Smooth muscle cell (in vitro differentiated cells): ENCODE data around the gene VAPB. TPM values are rescaled to one million over a fixed set of nuclear protein-coding genes. Genes with fewer than 3 reads are reported as not detected.

ENCODE experiments used
- DNase-seq: peaks from one replicate; lab custom pipeline; 2025; ENCODE audit not compliant: unreplicated experiment; lab: John Stamatoyannopoulos, UW
- H2AFZ ChIP-seq: fragments of 200-600 bp; sonication (generic); 2 replicates; pipeline ENCODE4 v1.6.0; 2016; ENCODE audit warnings: antibody characterized with exemption, low read depth, mild to moderate bottlenecking
- H3F3A ChIP-seq: fragments of 200-600 bp; sonication (generic); 2 replicates; pipeline ENCODE4 v1.6.0; 2017; ENCODE audit warnings: antibody characterized with exemption, low read depth
- H3K27ac ChIP-seq: fragments of 200-600 bp; sonication (generic); 2 replicates; pipeline ENCODE4 v1.5.1; 2016; ENCODE audit warnings: low read depth, mild to moderate bottlenecking
- H3K27me3 ChIP-seq: fragments of 200-600 bp; sonication (generic); 2 replicates; pipeline ENCODE4 v1.6.1; 2016; ENCODE audit warnings: low read depth, mild to moderate bottlenecking
- H3K36me3 ChIP-seq: fragments of 200-600 bp; sonication (generic); 2 replicates; pipeline ENCODE4 v1.5.1; 2016; ENCODE audit warnings: low read depth
- H3K4me1 ChIP-seq: fragments of 200-600 bp; sonication (generic); 2 replicates; pipeline ENCODE4 v1.5.1; 2016; ENCODE audit warnings: low read depth
- H3K4me2 ChIP-seq: fragments of 200-600 bp; sonication (generic); 2 replicates; pipeline ENCODE4 v1.6.0; 2016; ENCODE audit warnings: mild to moderate bottlenecking
- H3K4me3 ChIP-seq: fragments of 200-600 bp; sonication (generic); 2 replicates; pipeline ENCODE4 v1.5.1; 2016; ENCODE audit warnings: mild to moderate bottlenecking
- H3K79me2 ChIP-seq: fragments of 200-600 bp; sonication (generic); 2 replicates; pipeline ENCODE4 v1.6.0; 2016; ENCODE audit warnings: low read depth, mild to moderate bottlenecking
- H3K9ac ChIP-seq: fragments of 200-600 bp; sonication (generic); 2 replicates; pipeline ENCODE4 v1.6.0; 2016; ENCODE audit warnings: low read depth
- H3K9me3 ChIP-seq: fragments of 200-600 bp; sonication (generic); replicated peaks from 2 replicates; pipeline ENCODE4 v1.5.1; 2016; ENCODE audit warnings: low read depth
- H4K20me1 ChIP-seq: fragments of 200-600 bp; sonication (generic); 2 replicates; pipeline ENCODE4 v1.6.0; 2016; ENCODE audit warnings: low read depth
- WGBS: methylation state at CpG from one replicate; pipeline ENCODE4 v1.1.7; 2016; ENCODE audit warnings: low lambda C conversion rate; 5-methylcytosine and 5-hydroxymethylcytosine counted together
- polyA plus RNA-seq: library from polyadenylated mRNA; unstranded; fragments of >200 nt; fragmentation: Nextera tagmentation; extraction: Ambion mirVana; gene quantifications from 2 replicates; pipeline ENCODE4 v1.2.1, GENCODE V29; 2016
- total RNA-seq: library from RNA; depleted of rRNA; stranded (reverse); fragments of >200 nt; gene quantifications from 2 replicates; pipeline ENCODE4 v1.2.3, GENCODE V29; 2014
- TF ChIP-seq, protein P1 (sequence below): fragments of 200-600 bp; sonication (generic); IDR thresholded peaks from 2 replicates; pipeline ENCODE4 v1.5.1; 2017; ENCODE audit warnings: borderline replicate concordance, mild to moderate bottlenecking, antibody characterized with exemption; ENCODE audit not compliant: insufficient read depth, poor library complexity, severe bottlenecking

VAPB gene
- total and polyA plus RNA-seq, 2 experiments from 2014 or later, result 14.9 to 28.2 TPM

DNA sequence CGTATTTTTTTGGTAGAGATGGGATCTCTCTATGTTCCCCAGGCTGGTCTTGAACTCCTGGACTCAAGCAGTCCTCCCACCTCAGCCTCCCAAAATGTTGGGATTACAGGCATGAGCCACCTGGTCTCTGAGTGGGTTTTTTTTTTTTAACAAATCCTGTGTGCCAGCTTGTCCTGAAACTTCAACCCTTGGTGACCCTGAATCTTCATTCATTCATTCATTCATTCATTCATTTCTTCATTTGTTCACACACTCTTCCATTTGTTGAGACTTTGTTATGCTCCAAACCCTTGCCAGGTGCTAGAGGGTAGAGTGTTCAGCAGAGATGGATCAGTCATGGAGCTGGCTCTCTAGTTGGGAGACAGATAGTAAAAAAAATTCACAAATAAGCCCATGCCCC, 12.0 kb upstream of the VAPB start:
- no peaks in the 10 kb centered on the region for H3K36me3 ChIP-seq
- H3K27ac ChIP-seq, result no peak overlapping the region
- no peak overlapping the region for H3K4me3 ChIP-seq
- H4K20me1 ChIP-seq, result no peaks in the 10 kb centered on the region
- peaks cover 14% of the 10 kb centered on the region for H3K4me1 ChIP-seq
- no peak for DNase-seq
- H3K27me3 ChIP-seq, result no peaks in the 10 kb centered on the region
- WGBS, result 85% methylated on average over 1 of the region's 1 CpG
- no peaks in the 10 kb centered on the region for H3F3A ChIP-seq
- no peaks in the 10 kb centered on the region for H3K79me2 ChIP-seq
- no peak overlapping the region for H3K9ac ChIP-seq
- no peaks in the 10 kb centered on the region for H3K9me3 ChIP-seq
- TF ChIP-seq, protein P1, sequence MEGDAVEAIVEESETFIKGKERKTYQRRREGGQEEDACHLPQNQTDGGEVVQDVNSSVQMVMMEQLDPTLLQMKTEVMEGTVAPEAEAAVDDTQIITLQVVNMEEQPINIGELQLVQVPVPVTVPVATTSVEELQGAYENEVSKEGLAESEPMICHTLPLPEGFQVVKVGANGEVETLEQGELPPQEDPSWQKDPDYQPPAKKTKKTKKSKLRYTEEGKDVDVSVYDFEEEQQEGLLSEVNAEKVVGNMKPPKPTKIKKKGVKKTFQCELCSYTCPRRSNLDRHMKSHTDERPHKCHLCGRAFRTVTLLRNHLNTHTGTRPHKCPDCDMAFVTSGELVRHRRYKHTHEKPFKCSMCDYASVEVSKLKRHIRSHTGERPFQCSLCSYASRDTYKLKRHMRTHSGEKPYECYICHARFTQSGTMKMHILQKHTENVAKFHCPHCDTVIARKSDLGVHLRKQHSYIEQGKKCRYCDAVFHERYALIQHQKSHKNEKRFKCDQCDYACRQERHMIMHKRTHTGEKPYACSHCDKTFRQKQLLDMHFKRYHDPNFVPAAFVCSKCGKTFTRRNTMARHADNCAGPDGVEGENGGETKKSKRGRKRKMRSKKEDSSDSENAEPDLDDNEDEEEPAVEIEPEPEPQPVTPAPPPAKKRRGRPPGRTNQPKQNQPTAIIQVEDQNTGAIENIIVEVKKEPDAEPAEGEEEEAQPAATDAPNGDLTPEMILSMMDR, result no peak
- H2AFZ ChIP-seq, result no peak overlapping the region
- no peak overlapping the region for H3K4me2 ChIP-seq

DNA sequence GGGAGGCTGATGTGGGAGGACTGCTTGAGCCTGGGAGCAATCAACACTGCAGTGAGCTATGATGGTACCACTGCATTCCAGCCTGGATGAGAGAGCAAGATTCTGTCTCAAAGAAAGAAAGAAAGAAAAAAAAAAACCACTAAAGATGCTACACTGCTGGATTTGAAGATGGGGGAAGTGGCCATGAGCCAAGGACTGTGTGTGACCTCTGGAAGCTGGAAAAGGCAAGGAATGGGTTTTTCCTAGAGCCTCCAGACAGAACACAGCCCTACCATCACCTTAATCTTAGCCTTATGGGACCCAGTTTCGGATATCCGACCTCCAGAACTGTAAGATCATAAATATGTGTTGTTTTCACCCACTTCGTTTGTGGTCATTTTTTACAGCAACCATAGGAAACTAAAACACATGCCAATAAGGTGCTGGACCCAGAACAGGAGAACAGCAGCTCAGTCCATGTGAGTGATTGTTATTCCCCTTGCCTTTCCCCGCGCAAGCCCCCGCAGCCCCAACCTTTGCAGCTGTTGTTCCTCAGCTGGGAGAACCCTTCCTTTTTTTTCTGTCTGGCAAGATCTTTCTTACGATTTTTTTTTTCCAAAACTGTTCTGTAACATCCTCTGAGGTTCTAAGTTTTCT, 11.1 kb upstream of the VAPB start:
- no peaks in the 10 kb centered on the region for H4K20me1 ChIP-seq
- H2AFZ ChIP-seq, result no peak overlapping the region
- no peak overlapping the region for H3K9ac ChIP-seq
- no peaks in the 10 kb centered on the region for H3K79me2 ChIP-seq
- no peaks in the 10 kb centered on the region for H3K27me3 ChIP-seq
- no peaks in the 10 kb centered on the region for H3K9me3 ChIP-seq
- no peak overlapping the region for H3K4me2 ChIP-seq
- no peak overlapping the region for H3K4me3 ChIP-seq
- no peak overlapping the region for H3K27ac ChIP-seq
- H3K4me1 ChIP-seq, result peaks cover 9% of the 10 kb centered on the region
- no peaks in the 10 kb centered on the region for H3K36me3 ChIP-seq
- DNase-seq, result no peak
- no peaks in the 10 kb centered on the region for H3F3A ChIP-seq
- TF ChIP-seq, protein P1, result no peak
- 92% methylated on average over 7 of the region's 7 CpGs for WGBS

DNA sequence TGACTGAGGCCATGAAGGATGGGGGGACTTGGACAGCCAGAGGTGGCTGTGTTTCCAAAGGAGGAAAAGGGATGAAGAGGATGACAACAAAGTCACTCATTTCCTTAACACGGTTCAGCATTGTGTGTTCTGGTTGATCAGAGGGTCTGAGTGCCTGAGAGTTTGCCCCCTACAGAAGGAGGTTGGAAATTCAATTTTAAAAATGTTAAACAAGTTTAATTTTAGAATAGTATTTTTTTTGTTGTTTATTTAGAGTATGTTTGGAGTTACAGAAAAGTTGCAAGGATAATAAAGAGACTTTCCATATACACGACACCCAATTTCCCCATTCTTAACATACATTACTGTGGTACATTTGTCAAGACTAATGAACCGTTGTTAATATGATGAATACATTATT, 10.3 kb upstream of the VAPB start:
- no peak overlapping the region for H3K4me2 ChIP-seq
- no peaks in the 10 kb centered on the region for H4K20me1 ChIP-seq
- DNase-seq, result no peak
- no peak overlapping the region for H3K9ac ChIP-seq
- TF ChIP-seq, protein P1, result no peak
- no peaks in the 10 kb centered on the region for H3F3A ChIP-seq
- H3K4me3 ChIP-seq, result no peak overlapping the region
- H3K27ac ChIP-seq, result no peak overlapping the region
- no peaks in the 10 kb centered on the region for H3K27me3 ChIP-seq
- no peaks in the 10 kb centered on the region for H3K36me3 ChIP-seq
- peaks cover 4% of the 10 kb centered on the region for H3K4me1 ChIP-seq
- H3K79me2 ChIP-seq, result no peaks in the 10 kb centered on the region
- H2AFZ ChIP-seq, result no peak overlapping the region
- H3K9me3 ChIP-seq, result no peaks in the 10 kb centered on the region
- 82% methylated on average over 3 of the region's 3 CpGs for WGBS

DNA sequence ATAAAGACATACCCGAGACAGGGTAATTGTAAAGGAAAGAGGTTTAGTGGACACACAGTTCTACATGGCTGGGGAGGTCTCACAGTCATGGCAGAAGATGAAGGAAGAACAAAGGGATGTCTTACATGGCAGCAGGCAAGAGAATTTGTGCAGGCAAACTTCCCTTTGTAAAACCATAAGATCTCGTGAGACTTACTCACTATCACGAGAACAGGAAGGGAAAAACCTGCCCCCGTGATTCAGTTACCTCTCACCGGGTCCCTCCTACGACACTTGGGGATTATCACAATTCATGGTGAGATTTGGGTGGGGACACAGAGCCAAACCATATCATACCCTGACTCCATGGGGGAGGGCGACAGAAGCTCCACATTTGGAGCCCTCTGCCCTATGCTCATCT, 7.4 kb upstream of the VAPB start:
- Histone ChIP-seq H3K79me2 (no peaks in the 10 kb centered on the region), H3K27me3 (no peaks in the 10 kb centered on the region), H4K20me1 (no peaks in the 10 kb centered on the region), H3K4me1 (no peaks in the 10 kb centered on the region), H3K4me2 (no peak overlapping the region), H3K27ac (no peak overlapping the region), H2AFZ (no peak overlapping the region), H3K9me3 (no peaks in the 10 kb centered on the region), H3K9ac (no peak overlapping the region), H3K36me3 (no peaks in the 10 kb centered on the region), H3F3A (no peaks in the 10 kb centered on the region), H3K4me3 (no peak overlapping the region)
- WGBS, result 95% methylated on average over 7 of the region's 7 CpGs
- TF ChIP-seq, protein P1, result no peak
- no peak for DNase-seq
